Epithelial cell of umbilical artery (primary cell): ENCODE measurements around the gene MAN2A1. TPM values are rescaled to one million over a fixed set of nuclear protein-coding genes. Genes with fewer than 3 reads are reported as not detected.

Source experiments
- total RNA-seq: library from RNA; depleted of rRNA; stranded (reverse); fragments of >200 nt; gene quantifications from 2 replicates; pipeline ENCODE4 v1.2.3, GENCODE V29; 2014

Gene MAN2A1
- 82.4 and 84.5 TPM in 2 replicates for total RNA-seq

GRCh38 chr5:109689740-109690241 is at the start of gene MAN2A1:
Gene MAN2A1, plus strand, starts transcription at chr5:109689927. Its CDS starts 491 bp downstream, at chr5:109690418.

